ENCODE data around the gene TLK2.
"Not testable (repeated sequence)": the region's sequence is repeated elsewhere in the genome, so short reads cannot be mapped to it uniquely, and the experiment has no call there.

GRCh38 chr17:62471380-62471880 lies 7.2 kb upstream of the TLK2 start:
- TF ChIP-seq, protein P1, sequence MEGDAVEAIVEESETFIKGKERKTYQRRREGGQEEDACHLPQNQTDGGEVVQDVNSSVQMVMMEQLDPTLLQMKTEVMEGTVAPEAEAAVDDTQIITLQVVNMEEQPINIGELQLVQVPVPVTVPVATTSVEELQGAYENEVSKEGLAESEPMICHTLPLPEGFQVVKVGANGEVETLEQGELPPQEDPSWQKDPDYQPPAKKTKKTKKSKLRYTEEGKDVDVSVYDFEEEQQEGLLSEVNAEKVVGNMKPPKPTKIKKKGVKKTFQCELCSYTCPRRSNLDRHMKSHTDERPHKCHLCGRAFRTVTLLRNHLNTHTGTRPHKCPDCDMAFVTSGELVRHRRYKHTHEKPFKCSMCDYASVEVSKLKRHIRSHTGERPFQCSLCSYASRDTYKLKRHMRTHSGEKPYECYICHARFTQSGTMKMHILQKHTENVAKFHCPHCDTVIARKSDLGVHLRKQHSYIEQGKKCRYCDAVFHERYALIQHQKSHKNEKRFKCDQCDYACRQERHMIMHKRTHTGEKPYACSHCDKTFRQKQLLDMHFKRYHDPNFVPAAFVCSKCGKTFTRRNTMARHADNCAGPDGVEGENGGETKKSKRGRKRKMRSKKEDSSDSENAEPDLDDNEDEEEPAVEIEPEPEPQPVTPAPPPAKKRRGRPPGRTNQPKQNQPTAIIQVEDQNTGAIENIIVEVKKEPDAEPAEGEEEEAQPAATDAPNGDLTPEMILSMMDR (IDR thresholded peaks at IDR 0.05; ENCODE audit: low read depth, low read length), result not testable (repeated sequence)
- TF ChIP-seq EZH2phosphoT487 (IDR thresholded peaks at IDR 0.05; ENCODE audit: low read depth), result not testable (repeated sequence)
